ENCODE data around the gene RNU5D-1. TPM values are rescaled to one million over a fixed set of nuclear protein-coding genes. Genes with fewer than 3 reads are reported as not detected.

The RNU5D-1 gene
- total RNA-seq, 2 donors from 2014 or later = not detected

- intact Hi-C loops (cut with DNase I) = no loop called here
- Histone ChIP-seq H3K36me3 (no peaks in the 10 kb centered on the region), H3K27me3 (no peaks in the 10 kb centered on the region), H3K4me3 (no peak overlapping the region), H3K27ac (no peak overlapping the region), H3K4me1 (no peaks in the 10 kb centered on the region), H3K9me3 (no peaks in the 10 kb centered on the region), H3K9ac (ENCODE audit: low read depth in 2 of 2, low read length in 2 of 2) (no peak overlapping the region)
- no peak for DNase-seq
- TF ChIP-seq CTCF (IDR thresholded peaks at IDR 0.05) = no peak
Measured at GRCh38 chr1:44684525-44684924, 46.4 kb downstream of the RNU5D-1 start.

GRCh38 chr1:44682883-44683265 lies 48.1 kb downstream of the RNU5D-1 start:
- DNase-seq = no peak
- H3K9me3 ChIP-seq = no peaks in the 10 kb centered on the region
- no peaks in the 10 kb centered on the region for H3K27me3 ChIP-seq
- intact Hi-C loops (cut with DNase I) = no loop called here
- H3K4me3 ChIP-seq = no peak overlapping the region
- H3K27ac ChIP-seq = no peak overlapping the region
- no peak for TF ChIP-seq CTCF (IDR thresholded peaks at IDR 0.05)
- no peak overlapping the region for H3K9ac ChIP-seq (ENCODE audit: low read depth in 2 of 2, low read length in 2 of 2)
- H3K4me1 ChIP-seq = no peaks in the 10 kb centered on the region
- H3K36me3 ChIP-seq = no peaks in the 10 kb centered on the region

- Histone ChIP-seq H3K36me3 (no peaks in the 10 kb centered on the region), H3K9me3 (no peaks in the 10 kb centered on the region), H3K9ac (ENCODE audit: low read depth in 2 of 2, low read length in 2 of 2) (no peak overlapping the region), H3K4me1 (no peaks in the 10 kb centered on the region), H3K27me3 (no peaks in the 10 kb centered on the region), H3K4me3 (no peak overlapping the region), H3K27ac (no peak overlapping the region)
- intact Hi-C loops (cut with DNase I) = no loop called here
- DNase-seq = no peak
- no peak for TF ChIP-seq CTCF (IDR thresholded peaks at IDR 0.05)
Measured at GRCh38 chr1:44681905-44682882, 48.8 kb downstream of the RNU5D-1 start.

Other genes starting within 250 kb of the RNU5D-1 start
- 10 to 100 TPM; 26.4 to 29.6 TPM for gene TMEM53, start 56.7 kb downstream of the RNU5D-1 start, total RNA-seq
- gene ARMH1, start 56.5 kb downstream of the RNU5D-1 start, total RNA-seq = 1 to 10 TPM; 1.3 to 5.1 TPM
- gene KIF2C, start 8.7 kb upstream of the RNU5D-1 start, total RNA-seq = 10 to 100 TPM; 13.6 to 33.2 TPM
- gene RPS8, start 44.4 kb upstream of the RNU5D-1 start, total RNA-seq = 1,000 to 10,000 TPM; 1,574 to 1,589 TPM
- gene BEST4, start 57.0 kb upstream of the RNU5D-1 start, total RNA-seq = 10 to 100 TPM; 26.0 to 58.9 TPM
- gene PLK3, start 69.2 kb upstream of the RNU5D-1 start, total RNA-seq = 1 to 10 TPM; 7.7 to 8.8 TPM
- under 1 TPM; 0.35 to 0.56 TPM for gene DYNLT4, start 76.2 kb upstream of the RNU5D-1 start, total RNA-seq
- gene BTBD19, start 77.4 kb upstream of the RNU5D-1 start, total RNA-seq = 1 to 10 TPM; 1.6 to 2.5 TPM
- under 1 TPM; 0.48 to 0.52 TPM for gene PTCH2, start 112.1 kb upstream of the RNU5D-1 start, total RNA-seq